Measurements from ENCODE around the gene TMEM271.

The TMEM271 gene

GRCh38 chr4:609400-610050 lies 33.4 kb upstream of the TMEM271 start:
- peaks cover 4% of the 10 kb centered on the region; the same call in 1 of the 2 replicates for H3K27me3 ChIP-seq (ENCODE audit: insufficient read depth, low read depth)
- H3K36me3 ChIP-seq (ENCODE audit: insufficient read depth), result no peaks in the 10 kb centered on the region
- H3K27ac ChIP-seq, result no peak overlapping the region
- no peak overlapping the region for H3K4me3 ChIP-seq (IDR thresholded peaks at IDR 0.05; ENCODE audit: insufficient read depth, low read depth, low read length)
- TF ChIP-seq, protein P1, sequence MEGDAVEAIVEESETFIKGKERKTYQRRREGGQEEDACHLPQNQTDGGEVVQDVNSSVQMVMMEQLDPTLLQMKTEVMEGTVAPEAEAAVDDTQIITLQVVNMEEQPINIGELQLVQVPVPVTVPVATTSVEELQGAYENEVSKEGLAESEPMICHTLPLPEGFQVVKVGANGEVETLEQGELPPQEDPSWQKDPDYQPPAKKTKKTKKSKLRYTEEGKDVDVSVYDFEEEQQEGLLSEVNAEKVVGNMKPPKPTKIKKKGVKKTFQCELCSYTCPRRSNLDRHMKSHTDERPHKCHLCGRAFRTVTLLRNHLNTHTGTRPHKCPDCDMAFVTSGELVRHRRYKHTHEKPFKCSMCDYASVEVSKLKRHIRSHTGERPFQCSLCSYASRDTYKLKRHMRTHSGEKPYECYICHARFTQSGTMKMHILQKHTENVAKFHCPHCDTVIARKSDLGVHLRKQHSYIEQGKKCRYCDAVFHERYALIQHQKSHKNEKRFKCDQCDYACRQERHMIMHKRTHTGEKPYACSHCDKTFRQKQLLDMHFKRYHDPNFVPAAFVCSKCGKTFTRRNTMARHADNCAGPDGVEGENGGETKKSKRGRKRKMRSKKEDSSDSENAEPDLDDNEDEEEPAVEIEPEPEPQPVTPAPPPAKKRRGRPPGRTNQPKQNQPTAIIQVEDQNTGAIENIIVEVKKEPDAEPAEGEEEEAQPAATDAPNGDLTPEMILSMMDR (conservative IDR thresholded peaks at IDR 0.05; ENCODE audit: low read depth, low read length), result no peak
- no peak overlapping the region for H3K4me2 ChIP-seq
- no peaks in the 10 kb centered on the region for H4K20me1 ChIP-seq (ENCODE audit: insufficient read depth)
- no peaks in the 10 kb centered on the region for H3K79me2 ChIP-seq (ENCODE audit: insufficient read depth, low read depth)
- no peak overlapping the region for H2AFZ ChIP-seq (ENCODE audit: low read depth)
- no peak overlapping the region for H3K9ac ChIP-seq
- H3K4me1 ChIP-seq (ENCODE audit: low read depth, poor library complexity, severe bottlenecking), result no peaks in the 10 kb centered on the region

GRCh38 chr4:608236-608635 lies 32.1 kb upstream of the TMEM271 start:
- no peak overlapping the region for H3K9ac ChIP-seq

DNA sequence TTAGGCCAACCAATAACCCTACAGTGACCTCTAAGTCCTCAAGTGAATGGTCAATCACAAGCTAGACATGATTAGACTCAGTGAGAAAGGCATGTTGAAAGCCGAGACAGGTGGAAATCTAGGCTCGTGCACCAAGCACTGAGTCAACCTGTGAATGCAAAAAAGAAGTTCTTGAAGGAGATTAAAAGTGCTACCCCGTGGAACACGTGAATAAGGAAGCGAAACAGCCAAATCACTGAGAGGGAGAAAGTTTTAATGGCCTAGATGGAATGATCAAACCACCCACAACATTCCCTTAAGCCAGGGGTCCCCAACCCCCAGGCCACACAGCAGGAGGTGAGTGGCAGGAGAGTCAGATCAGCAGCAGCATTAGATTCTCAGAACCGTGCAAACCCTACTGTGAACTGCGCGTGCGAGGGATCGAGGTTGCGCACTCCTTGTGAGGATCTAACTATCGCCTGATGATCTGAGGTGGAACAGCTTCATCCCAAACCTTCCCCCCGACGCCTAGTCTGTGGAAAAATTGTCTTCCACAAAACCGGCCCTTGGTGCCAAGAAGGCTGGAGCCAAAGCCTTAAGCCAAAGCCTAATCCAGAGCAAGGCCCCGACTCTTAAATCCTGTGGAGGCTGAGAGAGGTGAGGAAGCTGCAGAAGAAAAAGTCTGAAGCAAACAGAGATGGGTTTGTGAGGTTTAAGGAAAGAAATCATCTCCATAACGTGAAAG lies 29.8 kb upstream of the TMEM271 start:
- no peaks in the 10 kb centered on the region for H3K79me2 ChIP-seq (ENCODE audit: insufficient read depth, low read depth)
- H3K36me3 ChIP-seq (ENCODE audit: insufficient read depth), result no peaks in the 10 kb centered on the region
- no peaks in the 10 kb centered on the region for H3K4me1 ChIP-seq (ENCODE audit: low read depth, poor library complexity, severe bottlenecking)
- peaks cover 2% of the 10 kb centered on the region; the same call in 1 of the 2 replicates for H3K27me3 ChIP-seq (ENCODE audit: insufficient read depth, low read depth)
- no peak overlapping the region for H3K4me2 ChIP-seq
- no peaks in the 10 kb centered on the region for H4K20me1 ChIP-seq (ENCODE audit: insufficient read depth)
- H3K9ac ChIP-seq, result no peak overlapping the region
- H2AFZ ChIP-seq (ENCODE audit: low read depth), result no peak overlapping the region
- H3K4me3 ChIP-seq (IDR thresholded peaks at IDR 0.05; ENCODE audit: insufficient read depth, low read depth, low read length), result no peak overlapping the region
- TF ChIP-seq, protein P1 (conservative IDR thresholded peaks at IDR 0.05; ENCODE audit: low read depth, low read length), result no peak
- no peak overlapping the region for H3K27ac ChIP-seq

More at GRCh38 chr4:608236-608635, 32.1 kb upstream of the TMEM271 start:
- no peak overlapping the region for H3K27ac ChIP-seq
- no peaks in the 10 kb centered on the region for H3K4me1 ChIP-seq (ENCODE audit: low read depth, poor library complexity, severe bottlenecking)
- no peaks in the 10 kb centered on the region for H4K20me1 ChIP-seq (ENCODE audit: insufficient read depth)
- H3K4me2 ChIP-seq, result no peak overlapping the region
- H3K27me3 ChIP-seq (ENCODE audit: insufficient read depth, low read depth), result peaks cover 4% of the 10 kb centered on the region; the same call in 1 of the 2 replicates
- H3K79me2 ChIP-seq (ENCODE audit: insufficient read depth, low read depth), result no peaks in the 10 kb centered on the region
- no peaks in the 10 kb centered on the region for H3K36me3 ChIP-seq (ENCODE audit: insufficient read depth)
- H2AFZ ChIP-seq (ENCODE audit: low read depth), result no peak overlapping the region
- H3K4me3 ChIP-seq (IDR thresholded peaks at IDR 0.05; ENCODE audit: insufficient read depth, low read depth, low read length), result no peak overlapping the region
- TF ChIP-seq, protein P1 (conservative IDR thresholded peaks at IDR 0.05; ENCODE audit: low read depth, low read length), result no peak

DNA sequence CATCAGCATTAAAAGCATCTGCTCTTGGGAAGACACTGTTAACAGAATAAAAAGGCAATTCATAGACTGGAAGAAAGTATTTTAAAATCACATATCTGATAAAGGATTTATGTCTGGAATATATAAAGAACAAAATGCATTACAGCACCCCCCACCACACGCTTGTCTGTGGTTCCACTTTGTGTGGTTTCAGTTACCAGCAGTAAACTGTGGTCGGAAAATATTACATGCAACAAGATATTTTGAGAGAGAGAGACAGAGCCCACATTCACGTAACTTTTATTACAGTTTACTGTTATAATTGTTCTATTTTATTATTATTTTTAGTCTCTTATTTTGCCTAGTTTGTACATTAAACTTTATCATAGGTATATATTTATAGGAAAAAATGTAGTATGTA lies 28.0 kb upstream of the TMEM271 start:
- Histone ChIP-seq H4K20me1 (ENCODE audit: insufficient read depth) (no peaks in the 10 kb centered on the region), H3K9ac (no peak overlapping the region), H3K36me3 (ENCODE audit: insufficient read depth) (no peaks in the 10 kb centered on the region), H3K27ac (no peak overlapping the region), H3K4me3 (IDR thresholded peaks at IDR 0.05; ENCODE audit: insufficient read depth, low read depth, low read length) (no peak overlapping the region), H3K4me2 (no peak overlapping the region), H3K27me3 (ENCODE audit: insufficient read depth, low read depth) (peaks cover 2% of the 10 kb centered on the region; the same call in 1 of the 2 replicates), H3K79me2 (ENCODE audit: insufficient read depth, low read depth) (no peaks in the 10 kb centered on the region), H3K4me1 (ENCODE audit: low read depth, poor library complexity, severe bottlenecking) (no peaks in the 10 kb centered on the region), H2AFZ (ENCODE audit: low read depth) (no peak overlapping the region)
- TF ChIP-seq, protein P1 (conservative IDR thresholded peaks at IDR 0.05; ENCODE audit: low read depth, low read length), result no peak
